Neural cell (in vitro differentiated cells): ENCODE data around the gene CYP46A1. TPM values are rescaled to one million over a fixed set of nuclear protein-coding genes. Genes with fewer than 3 reads are reported as not detected.

Experiments
- H2AFZ ChIP-seq: fragments of 200-600, 300-800 bp; sonication (generic), shearing (Covaris generic); 2 replicates; pipeline ENCODE4 v1.6.0; 2014; ENCODE audit warnings: low read depth, mild to moderate bottlenecking, antibody characterized with exemption, low read length, moderate library complexity
- H3F3A ChIP-seq: fragments of 200-600 bp; shearing (Covaris generic); 2 replicates; pipeline ENCODE4 v1.6.1; 2016; ENCODE audit warnings: mild to moderate bottlenecking, moderate library complexity, mixed read lengths, antibody characterized with exemption, low read length; ENCODE audit not compliant: insufficient read depth, poor library complexity, severe bottlenecking
- H3K27ac ChIP-seq: fragments of 200-600, 300-800 bp; sonication (generic), shearing (Covaris generic); 2 replicates; pipeline ENCODE4 v1.5.1; 2014; ENCODE audit warnings: mild to moderate bottlenecking, low read length, moderate library complexity
- H3K27me3 ChIP-seq: fragments of 300-800, 200-600 bp; sonication (generic), shearing (Covaris generic); 2 replicates; pipeline ENCODE4 v1.6.0; 2014; ENCODE audit warnings: mild to moderate bottlenecking, low read depth, low read length, moderate library complexity; ENCODE audit not compliant: insufficient read depth
- H3K36me3 ChIP-seq: fragments of 300-800, 200-600 bp; sonication (generic), shearing (Covaris generic); 2 replicates; pipeline ENCODE4 v1.5.1; 2014; ENCODE audit warnings: mild to moderate bottlenecking, antibody characterized with exemption, low read length, moderate library complexity; ENCODE audit not compliant: insufficient read depth
- H3K4me2 ChIP-seq: fragments of 300-800, 200-600 bp; sonication (generic), shearing (Covaris generic); 2 replicates; pipeline ENCODE4 v1.6.0; 2014; ENCODE audit warnings: mild to moderate bottlenecking, low read length
- H3K4me3 ChIP-seq: fragments of 300-800, 200-600 bp; sonication (generic), shearing (Covaris generic); 2 replicates; pipeline ENCODE4 v1.5.1; 2014; ENCODE audit warnings: mild to moderate bottlenecking, low read length, moderate library complexity
- H3K79me2 ChIP-seq: fragments of 200-600 bp; shearing (Covaris generic); replicated peaks from 2 replicates; pipeline ENCODE4 v1.6.0; 2014; ENCODE audit warnings: mild to moderate bottlenecking, low read length, moderate library complexity; ENCODE audit not compliant: insufficient read depth
- H3K9ac ChIP-seq: fragments of 300-800, 200-600 bp; sonication (generic), shearing (Covaris generic); 2 replicates; pipeline ENCODE4 v1.6.1; 2016; ENCODE audit warnings: mild to moderate bottlenecking, low read length, mixed read lengths
- H3K9me2 ChIP-seq: fragments of 200-600 bp; shearing (Covaris generic); 2 replicates; pipeline ENCODE4 v1.6.1; 2016; ENCODE audit warnings: mild to moderate bottlenecking, low read length, mixed read lengths; ENCODE audit not compliant: insufficient read depth
- H3K9me3 ChIP-seq: fragments of 200-600, 300-800 bp; sonication (generic), shearing (Covaris generic); 2 replicates; pipeline ENCODE4 v1.6.1; 2016; ENCODE audit warnings: mild to moderate bottlenecking, mixed run types, low read length, moderate library complexity, mixed read lengths
- H4K20me1 ChIP-seq: fragments of 200-600 bp; shearing (Covaris generic); 2 replicates; pipeline ENCODE4 v1.6.1; 2016; ENCODE audit warnings: mild to moderate bottlenecking, mixed run types; ENCODE audit not compliant: insufficient read depth
- CTCF ChIP-seq: fragments of 450-650 bp; IDR thresholded peaks from 2 replicates; pipeline ENCODE4 v1.5.1; 2014; ENCODE audit warnings: antibody characterized with exemption, mild to moderate bottlenecking, moderate library complexity; ENCODE audit not compliant: poor library complexity, severe bottlenecking
- EP300 ChIP-seq: fragments of 450-650 bp; conservative IDR thresholded peaks from 2 replicates; pipeline ENCODE4 v1.6.1; 2014; ENCODE audit warnings: antibody characterized with exemption, mild to moderate bottlenecking, moderate library complexity; ENCODE audit not compliant: poor library complexity, severe bottlenecking
- EZH2 ChIP-seq: fragments of 200-600, 300-800 bp; shearing (Covaris generic), sonication (generic); IDR thresholded peaks from 2 replicates; pipeline ENCODE4 v1.6.1; 2014; ENCODE audit warnings: antibody characterized with exemption, low read length, borderline replicate concordance, mild to moderate bottlenecking; ENCODE audit not compliant: insufficient read depth, poor library complexity, severe bottlenecking
- MXI1 ChIP-seq: fragments of 450-650 bp; conservative IDR thresholded peaks from 2 replicates; pipeline ENCODE4 v1.6.1; 2014; ENCODE audit warnings: antibody characterized with exemption, mild to moderate bottlenecking; ENCODE audit not compliant: poor library complexity, severe bottlenecking
- POLR2AphosphoS5 ChIP-seq: IDR thresholded peaks from 2 replicates; pipeline ENCODE4 v1.6.1; 2012
- RAD21 ChIP-seq: fragments of 450-650 bp; conservative IDR thresholded peaks from 2 replicates; pipeline ENCODE4 v1.6.1; 2014; ENCODE audit warnings: antibody characterized with exemption, mild to moderate bottlenecking, moderate library complexity
- REST ChIP-seq: IDR thresholded peaks from 2 replicates; pipeline ENCODE4 v1.6.1; 2012; ENCODE audit warnings: borderline replicate concordance
- SMC3 ChIP-seq: fragments of 450-650 bp; conservative IDR thresholded peaks from 2 replicates; pipeline ENCODE4 v1.6.1; 2014; ENCODE audit warnings: antibody characterized with exemption, mild to moderate bottlenecking, moderate library complexity; ENCODE audit not compliant: poor library complexity
- TAF1 ChIP-seq: IDR thresholded peaks from 2 replicates; pipeline ENCODE4 v1.6.1; 2012; ENCODE audit warnings: low read depth
- polyA plus RNA-seq: library from polyadenylated mRNA; depleted of rRNA; stranded (reverse); fragments of >200 nt; gene quantifications from 2 replicates; pipeline ENCODE4 v1.2.3, GENCODE V29; 2014

The CYP46A1 gene
- polyA plus RNA-seq, 1 donor from 2014 or later = 5.4 TPM

GRCh38 chr14:99707921-99708320 is 23.8 kb downstream of the CYP46A1 start:
- Histone ChIP-seq H3K9me3 (peaks cover 5% of the 10 kb centered on the region), H3K4me3 (no peak overlapping the region), H3K79me2 (no peaks in the 10 kb centered on the region), H2AFZ (no peak overlapping the region), H3K9me2 (no peaks in the 10 kb centered on the region), H3K4me2 (no peak overlapping the region), H4K20me1 (no peaks in the 10 kb centered on the region), H3K9ac (no peak overlapping the region), H3K27ac (no peak overlapping the region), H3K27me3 (no peaks in the 10 kb centered on the region), H3K36me3 (peaks cover 6% of the 10 kb centered on the region), H3F3A (no peaks in the 10 kb centered on the region)
- TF ChIP-seq REST (no peak), CTCF (no peak), POLR2AphosphoS5 (no peak), EP300 (no peak), MXI1 (no peak), RAD21 (no peak), SMC3 (no peak), TAF1 (no peak), EZH2 (no peak)

GRCh38 chr14:99708449-99708848 is 24.4 kb downstream of the CYP46A1 start:
- Histone ChIP-seq H3K4me3 (no peak overlapping the region), H3F3A (no peaks in the 10 kb centered on the region), H3K27me3 (no peaks in the 10 kb centered on the region), H3K79me2 (no peaks in the 10 kb centered on the region), H3K36me3 (peaks cover 6% of the 10 kb centered on the region), H3K4me2 (no peak overlapping the region), H3K9me2 (no peaks in the 10 kb centered on the region), H3K9me3 (peaks cover 7% of the 10 kb centered on the region), H3K27ac (no peak overlapping the region), H4K20me1 (no peaks in the 10 kb centered on the region), H2AFZ (no peak overlapping the region), H3K9ac (no peak overlapping the region)
- TF ChIP-seq POLR2AphosphoS5 = no peak
- no peak for TF ChIP-seq RAD21
- no peak for TF ChIP-seq MXI1
- no peak for TF ChIP-seq EP300

- no peaks in the 10 kb centered on the region for H3F3A ChIP-seq
- H3K27ac ChIP-seq = no peak overlapping the region
- H3K9ac ChIP-seq = no peak overlapping the region
- H3K4me3 ChIP-seq = no peak overlapping the region
- H3K79me2 ChIP-seq = no peaks in the 10 kb centered on the region
- H3K36me3 ChIP-seq = no peaks in the 10 kb centered on the region
- H3K4me2 ChIP-seq = no peak overlapping the region
- no peak overlapping the region for H2AFZ ChIP-seq
- H4K20me1 ChIP-seq = no peaks in the 10 kb centered on the region
- H3K9me3 ChIP-seq = peaks cover 3% of the 10 kb centered on the region
- H3K9me2 ChIP-seq = no peaks in the 10 kb centered on the region
- no peaks in the 10 kb centered on the region for H3K27me3 ChIP-seq
- TF ChIP-seq CTCF = no peak
- TF ChIP-seq EZH2 = no peak
- no peak for TF ChIP-seq RAD21
- no peak for TF ChIP-seq EP300
- TF ChIP-seq REST = no peak
- TF ChIP-seq POLR2AphosphoS5 = no peak
- TF ChIP-seq SMC3 = no peak
- no peak for TF ChIP-seq MXI1
- no peak for TF ChIP-seq TAF1
These were observed 29.9 kb downstream of the CYP46A1 start for GRCh38 chr14:99713972-99714371.
